ENCODE data around the gene MBP. TPM values are rescaled to one million over a fixed set of nuclear protein-coding genes. Genes with fewer than 3 reads are reported as not detected.

The MBP gene
- total and polyA plus RNA-seq, 10 of the 15 experiments (the other 5 are each of a cell fraction or from before 2014, with no cell fraction given), result 12.2 to 67.8 (median 42.1) TPM

DNA sequence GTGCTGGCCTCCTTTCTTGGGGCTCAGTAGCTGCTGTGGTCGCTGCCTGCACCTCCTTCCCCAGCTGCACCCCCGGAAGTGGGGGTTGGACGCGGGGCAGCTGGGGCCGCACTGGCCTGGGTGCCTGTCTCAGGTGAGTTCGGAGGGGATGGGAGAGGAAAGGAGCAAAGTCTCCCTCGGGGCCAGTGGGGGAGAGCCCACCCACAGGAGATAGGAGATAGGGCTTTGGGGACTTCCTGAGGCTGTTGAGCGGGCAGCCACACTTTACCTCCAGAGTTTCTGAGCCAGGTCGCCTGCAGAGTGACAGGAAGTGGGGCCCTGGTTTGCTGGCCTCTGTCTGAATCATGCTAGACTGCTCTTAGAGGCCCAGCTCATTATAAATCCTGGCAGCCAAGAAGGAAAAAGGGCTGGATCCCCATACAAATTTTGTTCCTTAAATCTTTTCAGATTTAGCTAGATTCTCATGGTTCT lies 8.1 kb downstream of the MBP start (continued):
- TF ChIP-seq BCL11A (IDR thresholded peaks at IDR 0.05; ENCODE audit: low read depth, low read length) (no peak; the same call in 1 of the 2 replicates), NBN (IDR thresholded peaks at IDR 0.05) (peak; percentile 83), ZBTB11 (CRISPR knock-in tag; IDR thresholded peaks at IDR 0.05) (no peak), EP300 (IDR thresholded peaks at IDR 0.05; ENCODE audit: borderline replicate concordance in 1 of 2, control insufficient read depth in 1 of 2, low read depth in 2 of 2, low read length in 2 of 2) (0 out of 4 replicates have a peak, but pooled peaks of 1 of the 2 experiments have one; percentile 32), FOXM1 (IDR thresholded peaks at IDR 0.05; ENCODE audit: low read depth, low read length) (no peak; the same call in 1 of the 2 replicates), BCL3 (IDR thresholded peaks at IDR 0.05; ENCODE audit: borderline replicate concordance, insufficient read depth, low read depth, low read length, poor library complexity, severe bottlenecking) (peak; percentile 61), RELB (IDR thresholded peaks at IDR 0.05; ENCODE audit: low read depth) (peak; percentile 74), TARDBP (IDR thresholded peaks at IDR 0.05; ENCODE audit: borderline replicate concordance) (peak; percentile 63; the same call in 1 of the 2 replicates), HDAC6 (IDR thresholded peaks at IDR 0.05; ENCODE audit: unreplicated experiment) (no peak), SREBF1 (IDR thresholded peaks at IDR 0.05; ENCODE audit: low read length) (no peak), STAT3 (IDR thresholded peaks at IDR 0.05; ENCODE audit: low read depth, low read length) (no peak), REST (IDR thresholded peaks at IDR 0.05; ENCODE audit: low read depth, low read length) (no peak), IRF4 (IDR thresholded peaks at IDR 0.05; ENCODE audit: low read depth, low read length) (no peak), NFIC (IDR thresholded peaks at IDR 0.05; ENCODE audit: low read depth, low read length) (no peak), KDM1A (IDR thresholded peaks at IDR 0.05; ENCODE audit: borderline replicate concordance) (no peak), SMAD5 (IDR thresholded peaks at IDR 0.05; ENCODE audit: low read depth) (no peak), KAT2A (conservative IDR thresholded peaks at IDR 0.05; ENCODE audit: control insufficient read depth, low read depth, low read length) (no peak), BRCA1 (IDR thresholded peaks at IDR 0.05; ENCODE audit: low read depth, low read length) (no peak), RAD51 (IDR thresholded peaks at IDR 0.05) (no peak)
- TF ChIP-seq, protein P1, sequence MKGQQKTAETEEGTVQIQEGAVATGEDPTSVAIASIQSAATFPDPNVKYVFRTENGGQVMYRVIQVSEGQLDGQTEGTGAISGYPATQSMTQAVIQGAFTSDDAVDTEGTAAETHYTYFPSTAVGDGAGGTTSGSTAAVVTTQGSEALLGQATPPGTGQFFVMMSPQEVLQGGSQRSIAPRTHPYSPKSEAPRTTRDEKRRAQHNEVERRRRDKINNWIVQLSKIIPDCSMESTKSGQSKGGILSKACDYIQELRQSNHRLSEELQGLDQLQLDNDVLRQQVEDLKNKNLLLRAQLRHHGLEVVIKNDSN (IDR thresholded peaks at IDR 0.05; ENCODE audit: borderline replicate concordance, extremely low read length, insufficient read depth, low read depth, low read length), result no peak

Data from GM12878 (cell line).